Measurements from ENCODE around the gene LHPP.

- TF ChIP-seq EZH2 (IDR thresholded peaks at IDR 0.05; ENCODE audit: insufficient read depth, poor library complexity, severe bottlenecking) (no peak), EZH2phosphoT487 (IDR thresholded peaks at IDR 0.05; ENCODE audit: insufficient read depth, low read depth) (no peak)
Observed at GRCh38 chr10:124589491-124590041, 127.9 kb downstream of the LHPP start.

Measured in GM23248 (cell line).